Stimulated activated CD8-positive, alpha-beta memory T cell treated with anti-CD3 and anti-CD28 coated beads, Interleukin-12 subunit alpha, Interleukin-12 subunit beta, amount 100 ng/mL, for 4 hours (primary cell): ENCODE measurements around the gene PLCL2.
"Not testable (repeated sequence)": the region's sequence is repeated elsewhere in the genome, so short reads cannot be mapped to it uniquely, and the experiment has no call there.

ENCODE experiments used
- DNase-seq: peaks from one replicate; pipeline ENCODE4 v3.0.0-alpha.2; 2020; ENCODE audit warnings: low read depth

The PLCL2 gene

DNA sequence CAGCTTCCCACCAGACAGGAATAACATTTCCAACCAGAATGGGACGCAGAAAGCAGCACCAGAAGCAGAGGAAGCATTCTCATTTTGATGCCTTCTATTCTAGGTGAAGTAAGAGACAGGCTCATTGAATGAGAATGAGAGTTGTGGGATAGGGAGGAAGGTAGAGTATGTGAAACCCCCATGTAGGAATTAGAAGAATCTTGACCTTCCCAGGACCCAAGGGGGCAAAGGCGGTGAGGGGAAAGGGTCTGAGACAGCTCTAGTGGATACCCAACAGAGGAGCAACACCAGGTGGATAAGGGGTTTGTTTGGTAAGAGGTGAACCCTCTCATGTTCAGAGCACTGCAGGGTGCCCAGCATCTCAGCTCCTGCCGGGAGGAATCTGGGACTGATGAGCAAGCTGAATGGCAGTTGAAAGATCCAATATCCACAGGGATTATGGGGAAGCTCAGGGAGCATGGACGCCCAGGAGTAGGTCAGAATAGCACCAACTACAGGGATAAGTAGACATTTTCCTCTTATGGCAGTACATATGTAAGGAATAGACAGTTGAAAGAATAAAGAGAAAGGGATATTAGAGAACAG is 77.0 kb downstream of the PLCL2 start:
- DNase-seq = no peak

DNA sequence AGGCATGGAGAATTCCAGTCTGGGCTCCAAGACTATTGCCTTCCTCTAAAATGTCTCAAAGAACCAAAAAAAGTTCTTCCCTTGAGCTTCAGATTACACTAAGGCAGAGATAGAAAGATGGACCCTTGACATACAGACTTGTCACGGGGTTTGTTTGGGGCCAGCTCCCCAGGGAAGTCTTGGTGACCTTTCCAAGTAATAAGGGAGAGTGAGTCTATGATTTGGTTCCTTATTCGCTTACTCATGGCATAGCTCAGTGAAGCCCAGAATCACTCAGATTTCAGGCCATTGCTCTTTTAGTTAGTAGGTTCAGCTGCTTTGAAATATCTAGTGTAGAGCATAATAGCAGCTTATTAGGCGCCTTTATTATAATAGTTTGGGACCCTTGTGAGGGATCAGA is 90.3 kb downstream of the PLCL2 start:
- no peak for DNase-seq

DNA sequence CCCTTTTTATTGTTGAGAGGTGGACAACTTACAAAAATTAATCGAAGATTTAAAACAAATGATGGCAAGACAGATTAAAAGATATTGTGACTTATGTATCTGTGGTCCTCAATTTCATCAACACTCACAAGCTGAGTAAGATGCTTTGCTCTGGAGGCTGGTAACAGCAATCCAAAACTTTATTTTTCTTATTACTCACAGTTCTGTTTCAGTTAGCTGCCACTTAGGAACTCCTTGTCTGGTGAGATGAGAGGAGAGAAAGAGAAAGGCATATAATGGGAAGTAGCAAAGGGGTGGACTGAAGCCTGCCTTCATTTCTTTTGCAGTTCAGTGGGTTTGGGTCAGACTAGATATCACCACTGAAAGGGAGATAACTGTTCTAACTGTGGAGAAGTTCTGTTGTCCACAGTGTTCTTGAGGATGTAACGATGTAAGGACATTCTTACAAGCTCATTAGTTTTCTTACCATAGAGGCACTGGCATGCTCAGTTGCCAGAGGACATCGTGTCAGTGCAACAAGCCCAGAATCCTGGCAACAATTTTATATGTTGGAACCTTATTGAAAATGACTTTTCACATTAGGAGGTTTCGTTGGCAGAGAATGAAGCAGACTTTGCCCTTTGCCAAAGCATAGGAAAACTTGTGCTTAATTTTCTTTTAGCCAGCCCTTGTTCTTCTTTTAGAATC is 93.6 kb downstream of the PLCL2 start:
- DNase-seq = no peak

DNA sequence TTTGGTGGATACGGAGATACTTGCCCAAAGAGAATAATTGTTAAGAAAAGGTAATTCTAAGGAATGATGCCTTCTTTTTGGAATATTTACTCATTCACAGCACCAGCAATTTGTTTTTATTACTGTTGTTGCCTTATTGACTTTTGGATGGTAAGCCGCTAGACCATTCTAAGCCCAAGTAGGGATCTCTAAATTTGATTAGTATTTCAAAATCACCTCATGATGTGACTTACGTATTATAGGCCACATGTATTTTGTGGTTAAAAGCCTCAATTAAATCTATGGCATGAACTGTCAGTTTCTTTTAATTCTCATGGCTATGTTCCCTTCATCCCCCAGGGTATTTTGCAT is 94.1 kb downstream of the PLCL2 start:
- no peak for DNase-seq

DNA sequence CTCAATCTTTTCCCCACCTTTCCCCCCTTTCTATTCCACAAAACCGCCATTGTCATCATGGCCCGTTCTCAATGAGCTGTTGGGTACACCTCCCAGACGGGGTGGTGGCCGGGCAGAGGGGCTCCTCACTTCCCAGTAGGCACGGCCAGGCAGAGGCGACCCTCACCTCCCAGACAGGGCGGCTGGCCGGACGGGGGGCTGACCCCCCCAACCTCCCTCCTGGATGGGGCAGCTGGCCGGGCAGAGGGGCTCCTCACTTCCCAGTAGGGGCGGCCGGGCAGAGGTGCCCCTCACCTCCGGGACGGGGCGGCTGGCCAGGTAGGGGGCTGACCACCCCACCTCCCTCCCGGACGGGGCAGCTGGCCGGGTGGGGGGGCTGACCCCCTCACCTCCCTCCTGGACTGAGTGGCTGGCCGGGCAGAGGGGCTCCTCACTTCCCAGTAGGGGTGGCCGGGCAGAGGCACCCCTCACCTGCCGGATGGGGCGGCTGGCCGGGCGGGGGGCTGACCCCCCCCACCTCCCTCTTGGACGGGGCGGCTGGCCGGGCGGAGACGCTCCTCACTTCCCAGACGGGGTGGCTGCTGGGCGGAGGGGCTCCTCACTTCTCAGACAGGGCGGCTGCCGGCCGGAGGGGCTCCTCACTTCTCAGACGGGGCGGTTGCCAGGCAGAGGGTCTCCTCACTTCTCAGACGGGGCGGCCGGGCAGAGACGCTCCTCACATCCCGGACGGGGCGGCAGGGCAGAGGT is 95.2 kb downstream of the PLCL2 start:
- not testable (repeated sequence) for DNase-seq

DNA sequence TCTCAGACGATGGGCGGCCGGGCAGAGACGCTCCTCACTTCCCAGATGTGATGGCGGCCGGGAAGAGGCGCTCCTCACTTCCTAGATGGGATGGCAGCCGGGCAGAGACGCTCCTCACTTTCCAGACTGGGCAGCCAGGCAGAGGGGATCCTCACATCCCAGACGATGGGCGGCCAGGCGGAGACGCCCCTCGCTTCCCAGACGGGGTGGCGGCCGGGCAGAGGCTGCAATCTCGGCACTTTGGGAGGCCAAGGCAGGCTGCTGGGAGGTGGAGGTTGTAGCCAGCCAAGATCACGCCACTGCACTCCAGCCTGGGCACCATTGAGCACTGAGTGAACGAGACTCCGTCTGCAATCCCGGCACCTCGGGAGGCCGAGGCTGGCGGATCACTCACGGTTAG is 95.8 kb downstream of the PLCL2 start:
- DNase-seq = not testable (repeated sequence)

DNA sequence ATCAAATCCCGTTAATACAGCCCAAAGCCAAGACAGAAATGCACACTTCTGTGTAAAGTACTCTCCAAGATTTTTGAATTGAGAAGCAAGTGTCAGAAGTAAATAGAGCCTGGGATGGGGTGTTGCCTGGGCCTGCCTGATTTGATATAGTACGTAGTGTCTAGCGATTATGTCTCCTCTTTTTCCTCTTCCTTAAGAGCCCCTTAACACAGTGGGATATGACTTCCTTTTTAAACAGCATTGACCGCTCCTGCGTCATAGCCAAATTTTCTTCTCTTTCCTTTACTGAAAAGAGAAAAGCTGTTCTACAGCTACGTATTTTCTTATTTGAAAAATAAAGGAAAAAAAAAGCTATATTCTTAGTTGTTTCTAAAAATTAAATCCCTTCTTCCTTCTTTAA is 97.7 kb downstream of the PLCL2 start:
- no peak for DNase-seq

DNA sequence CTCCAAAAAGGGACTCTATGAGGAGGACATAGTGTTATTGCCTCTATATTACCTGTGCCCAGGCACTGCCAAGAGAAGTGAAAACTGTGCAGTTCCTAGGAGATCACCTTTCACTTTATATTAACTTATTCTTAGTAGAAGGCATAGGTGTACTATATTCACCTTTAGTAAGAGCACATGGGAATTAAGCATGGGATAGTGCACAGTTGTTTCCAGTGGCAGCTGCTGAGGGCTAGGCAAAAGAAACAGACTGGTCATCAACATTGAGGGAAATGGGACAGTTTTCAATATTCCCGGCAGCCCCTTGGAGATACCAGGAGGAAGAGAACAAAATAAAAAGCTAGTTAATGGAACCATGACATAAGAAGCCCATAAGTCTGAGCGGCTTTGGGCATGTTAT is 100.9 kb downstream of the PLCL2 start:
- DNase-seq = no peak

DNA sequence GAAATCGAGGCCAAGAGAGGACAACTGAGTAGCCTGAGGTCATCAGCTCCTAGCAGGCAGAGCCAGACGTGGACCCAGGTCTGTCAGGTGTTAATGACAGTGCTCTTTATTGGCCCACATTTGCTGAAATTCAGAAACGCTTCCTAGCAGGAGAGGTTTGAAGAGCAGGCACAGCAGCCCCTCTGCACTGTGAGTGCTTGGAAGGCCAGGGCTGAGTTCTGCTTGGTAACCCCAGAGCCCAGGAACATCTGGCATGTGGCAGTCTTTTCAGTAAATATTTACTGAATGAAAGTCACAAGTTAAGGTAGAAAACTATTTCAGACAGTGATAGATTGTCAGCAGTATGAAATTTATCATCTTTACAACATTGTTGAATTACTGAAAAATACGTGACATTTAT is 102.4 kb downstream of the PLCL2 start:
- DNase-seq = no peak

DNA sequence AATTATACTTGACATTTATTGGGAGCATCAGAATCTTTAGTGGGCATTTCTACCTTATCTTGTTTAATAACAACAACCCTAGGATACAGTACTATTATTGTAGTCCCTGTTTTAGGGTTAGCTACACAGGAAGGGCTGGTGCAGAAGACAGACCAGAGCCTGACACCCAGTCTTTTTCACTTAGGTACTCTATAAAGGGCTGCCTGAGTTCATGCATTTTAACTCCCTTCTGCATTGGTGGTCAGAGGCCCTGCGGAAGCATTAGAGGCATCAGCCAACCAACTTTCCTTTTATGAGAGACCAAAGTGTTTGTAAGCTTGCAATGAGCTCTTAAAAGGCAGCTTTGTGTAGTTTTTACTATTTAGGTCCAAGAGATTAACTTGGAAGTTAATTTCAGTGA is 105.4 kb downstream of the PLCL2 start:
- DNase-seq = no peak

DNA sequence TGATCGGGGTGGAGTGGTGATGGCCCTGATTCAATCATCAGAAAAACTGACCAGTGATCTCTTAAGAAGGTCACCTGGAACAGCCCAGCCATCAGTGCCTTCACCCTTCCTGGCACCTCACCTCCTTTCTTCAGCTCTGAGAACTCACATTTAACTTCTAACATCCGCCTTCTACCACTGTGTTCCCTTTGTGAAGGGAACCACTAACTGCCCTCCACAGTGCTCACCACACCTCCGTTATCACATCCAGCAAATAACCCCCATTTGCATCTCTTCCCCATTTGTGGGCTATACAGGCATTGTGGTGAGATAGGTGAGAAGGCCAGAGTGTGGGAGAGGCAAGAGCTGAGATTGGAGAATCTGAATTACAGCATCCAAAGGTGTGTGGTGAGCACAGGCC is 107.4 kb downstream of the PLCL2 start:
- no peak for DNase-seq

DNA sequence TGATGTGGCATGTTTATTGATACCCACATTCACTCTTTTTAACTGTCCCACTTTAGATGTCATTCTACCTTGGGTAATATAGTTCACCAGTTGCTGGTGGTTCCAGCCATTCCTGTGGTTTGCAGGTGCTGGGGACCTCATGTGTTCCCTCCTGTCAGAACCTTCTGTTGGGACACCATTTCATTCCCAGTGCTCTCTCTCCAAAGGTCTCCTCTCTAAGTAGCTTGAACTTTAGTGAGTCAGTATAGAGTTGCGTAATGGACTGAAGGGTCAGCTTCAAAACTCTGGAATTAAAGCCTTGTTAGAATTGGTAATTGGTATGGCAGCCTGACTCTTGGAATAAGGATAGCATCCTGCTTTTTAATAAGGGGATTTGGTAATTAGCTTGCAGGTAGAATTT is 108.5 kb downstream of the PLCL2 start:
- DNase-seq = no peak

DNA sequence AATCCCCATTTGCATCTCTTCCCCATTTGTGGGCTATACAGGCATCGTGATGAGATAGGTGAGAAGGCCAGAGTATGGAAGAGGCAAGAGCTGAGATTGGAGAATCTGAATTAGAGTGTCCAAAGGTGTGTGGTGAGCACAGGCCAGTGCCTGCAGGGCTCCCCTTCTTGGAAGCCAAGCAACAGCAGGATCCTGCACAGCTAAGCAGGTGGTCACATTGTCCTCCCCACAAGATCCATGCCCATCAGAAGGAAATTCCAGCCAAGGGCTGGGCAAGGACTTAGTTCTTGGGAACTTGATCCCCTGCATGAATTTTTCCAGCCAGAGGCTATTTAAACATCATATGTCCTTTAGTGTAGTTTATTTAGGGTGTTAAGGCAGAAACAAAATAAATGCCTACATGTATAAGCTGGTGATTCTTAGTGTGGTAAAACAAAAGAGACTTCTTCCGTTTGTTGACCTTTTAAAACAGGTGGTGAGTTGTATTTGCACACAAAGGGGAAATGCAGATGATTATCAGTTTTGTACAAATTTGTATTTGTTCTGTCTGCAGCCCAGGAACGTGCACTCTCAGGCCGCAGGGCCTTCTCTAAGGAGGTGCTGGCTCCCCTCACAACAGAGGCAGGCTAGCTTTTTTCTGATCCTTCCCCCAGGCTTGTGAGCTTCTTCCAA is 110.2 kb downstream of the PLCL2 start:
- DNase-seq = no peak

DNA sequence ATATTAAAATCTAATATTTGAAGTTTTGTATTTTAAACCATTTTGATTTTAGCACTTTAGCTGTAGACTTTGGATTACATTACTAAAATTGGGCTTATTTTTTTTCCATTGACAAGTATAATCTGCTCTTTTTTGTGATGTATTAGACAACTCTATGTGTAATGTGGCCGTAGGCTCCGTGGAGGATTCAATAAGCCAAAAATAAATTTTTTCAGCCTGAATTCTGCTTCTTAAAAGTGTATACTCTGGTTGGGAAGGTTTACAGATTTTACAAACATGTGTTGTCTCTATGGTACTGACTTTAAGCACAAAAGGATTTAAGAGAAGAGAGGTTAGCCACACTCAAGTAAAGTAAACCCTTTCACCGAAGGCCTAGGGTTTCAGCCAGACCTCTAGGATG is 110.8 kb downstream of the PLCL2 start:
- no peak for DNase-seq

DNA sequence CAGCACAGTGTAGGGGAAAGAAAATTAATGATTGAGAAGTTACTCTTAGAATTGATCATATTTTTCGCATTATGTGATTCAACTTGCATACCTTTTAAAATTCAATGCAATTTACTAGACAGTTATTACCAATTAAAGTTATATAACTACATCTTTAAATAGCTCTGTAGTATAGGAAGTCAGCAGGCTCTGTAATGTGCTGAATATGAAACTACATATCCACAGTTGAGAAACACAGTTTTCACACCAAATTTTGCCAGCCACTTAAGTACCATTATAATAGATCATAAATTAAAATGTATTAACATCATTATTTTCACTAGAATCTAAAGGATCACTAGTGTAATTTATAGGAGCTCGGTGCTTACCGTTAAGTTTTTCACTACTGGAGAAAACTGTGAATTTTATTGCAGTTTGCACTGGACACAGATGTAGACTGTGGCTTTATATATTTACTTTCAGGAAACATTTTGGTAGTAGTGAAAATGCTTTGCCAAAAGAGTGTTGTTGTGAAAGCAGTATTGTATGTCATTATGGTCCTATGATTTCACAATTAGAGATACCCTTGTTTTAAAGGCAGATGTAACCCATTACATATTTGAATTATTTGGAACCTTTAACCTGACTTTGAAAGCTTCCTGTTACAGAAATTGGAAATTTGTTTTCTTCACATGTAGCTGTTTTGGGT is 113.6 kb downstream of the PLCL2 start:
- DNase-seq = no peak

DNA sequence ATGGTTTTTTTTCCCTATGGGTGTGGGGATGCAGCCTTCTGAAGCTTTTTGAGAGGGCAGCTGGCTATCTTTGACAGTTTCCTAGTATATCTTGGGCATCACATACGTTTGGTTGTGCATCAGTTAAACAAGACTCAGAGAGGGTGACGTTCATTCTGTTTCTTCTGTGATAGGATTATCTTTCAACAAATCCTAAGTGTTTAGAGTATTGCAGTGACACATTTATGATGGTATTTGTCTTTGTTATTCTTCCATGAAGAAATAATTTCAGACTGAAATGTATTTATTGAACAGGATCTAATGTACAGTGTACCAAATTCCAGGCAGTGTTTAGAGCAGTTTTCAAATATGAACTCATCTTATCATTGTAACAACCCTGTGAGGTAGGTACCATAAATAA is 114.4 kb downstream of the PLCL2 start:
- DNase-seq = no peak

DNA sequence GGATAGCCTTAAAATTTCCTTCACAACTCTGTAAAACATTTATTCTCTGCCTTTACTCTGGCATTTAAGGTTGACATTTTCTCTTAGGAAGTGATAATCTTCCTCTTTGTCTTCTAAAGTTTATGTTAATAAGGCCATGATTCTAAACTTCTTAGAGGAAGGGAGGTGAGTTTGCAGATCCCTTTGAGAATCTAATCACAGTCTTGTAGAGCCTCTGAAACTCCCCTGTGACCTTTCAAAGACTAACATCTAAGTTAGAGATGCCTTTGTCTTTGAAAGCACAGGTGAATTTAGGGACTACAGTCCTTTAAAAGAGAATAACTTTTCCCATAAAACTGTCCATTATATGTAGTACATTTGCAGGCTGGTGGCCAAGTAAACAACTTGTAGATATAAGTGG is 115.1 kb downstream of the PLCL2 start:
- DNase-seq = no peak

DNA sequence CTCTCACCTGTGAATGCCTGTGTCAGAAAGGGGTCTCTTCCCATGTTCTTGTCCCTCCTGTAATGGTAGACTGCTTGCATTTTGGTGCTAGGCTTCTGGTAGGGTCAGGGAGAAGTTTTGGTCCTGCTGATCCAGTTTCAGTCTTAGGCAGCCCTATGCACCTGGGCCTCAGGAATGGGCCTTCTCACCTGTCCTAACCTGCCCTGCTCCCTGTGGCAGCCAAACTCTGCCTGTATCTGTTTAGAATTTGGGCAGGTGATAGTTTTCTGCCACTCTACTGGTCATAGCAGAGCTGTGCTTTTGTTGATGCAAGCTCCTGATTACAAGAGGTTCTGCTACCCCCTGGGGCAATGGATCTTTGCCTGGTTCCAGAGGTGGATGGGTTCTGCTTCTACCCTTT is 118.7 kb downstream of the PLCL2 start:
- DNase-seq = no peak

DNA sequence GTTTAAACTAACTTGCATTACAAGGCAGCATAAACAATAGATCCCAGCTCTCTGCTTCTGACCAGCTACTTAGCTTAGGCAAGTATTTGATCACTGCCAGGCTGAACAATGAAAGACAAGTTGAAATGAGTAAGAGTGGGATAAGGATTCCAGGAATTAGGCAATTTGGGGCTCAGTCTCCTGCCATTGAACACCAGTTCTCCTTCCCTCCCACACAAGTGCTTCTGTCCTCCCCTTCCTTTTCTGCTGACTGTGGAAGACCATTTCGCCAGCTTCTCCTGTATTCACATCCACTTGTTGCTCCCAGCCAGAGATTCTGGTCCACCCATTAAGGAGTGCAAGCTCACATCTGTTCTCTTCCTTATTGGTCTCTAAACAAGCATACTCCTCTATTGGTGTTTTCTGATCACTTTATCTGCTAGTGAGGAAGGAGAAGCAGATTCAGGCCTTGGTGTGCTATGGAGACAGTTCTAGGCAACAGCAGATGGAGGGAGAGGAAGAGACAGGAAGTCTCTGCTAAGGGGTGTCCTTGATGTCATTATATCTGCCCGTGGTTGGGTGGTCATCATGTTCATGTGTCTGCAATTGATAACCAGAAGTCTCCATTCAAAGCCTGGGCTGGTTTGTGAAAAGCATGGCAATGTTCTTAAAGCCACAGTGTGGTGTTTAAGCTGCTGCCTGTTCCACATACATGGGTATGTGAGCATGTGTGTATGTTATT is 121.5 kb downstream of the PLCL2 start:
- no peak for DNase-seq

DNA sequence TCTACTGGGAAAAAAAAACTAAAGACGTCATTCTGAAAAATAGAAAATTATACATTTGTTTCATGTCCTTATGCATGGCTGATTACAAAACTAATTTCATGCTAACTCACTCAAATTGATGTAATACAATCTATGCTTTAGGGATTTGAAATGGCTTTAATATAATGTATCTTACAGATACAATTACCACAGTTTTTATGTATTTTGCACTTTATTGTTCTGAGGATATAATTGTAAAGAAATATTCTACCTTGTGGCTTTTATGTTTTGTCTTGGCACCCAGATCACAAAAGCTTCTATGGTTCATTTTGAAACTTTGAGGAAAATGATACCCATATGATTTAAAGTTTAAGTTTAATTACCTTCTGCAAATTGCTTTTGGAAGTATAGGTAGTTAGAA is 122.5 kb downstream of the PLCL2 start:
- DNase-seq = no peak

DNA sequence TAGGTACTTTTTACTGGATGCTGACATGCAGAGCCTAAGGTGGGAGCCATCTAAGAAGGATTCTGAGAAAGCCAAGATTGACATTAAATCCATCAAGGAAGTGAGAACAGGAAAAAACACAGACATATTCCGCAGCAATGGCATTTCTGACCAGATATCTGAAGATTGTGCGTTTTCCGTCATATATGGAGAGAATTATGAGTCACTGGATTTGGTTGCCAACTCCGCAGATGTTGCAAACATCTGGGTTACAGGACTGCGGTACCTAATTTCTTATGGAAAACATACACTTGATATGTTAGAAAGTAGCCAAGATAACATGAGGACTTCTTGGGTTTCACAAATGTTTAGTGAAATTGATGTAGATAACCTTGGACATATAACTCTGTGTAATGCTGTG is 125.1 kb downstream of the PLCL2 start:
- no peak for DNase-seq
